Adipocyte (in vitro differentiated cells): ENCODE measurements around the gene GAS5.
"Not testable (repeated sequence)": the region's sequence is repeated elsewhere in the genome, so short reads cannot be mapped to it uniquely, and the experiment has no call there.

Experiments used
- DNase-seq: peaks from one replicate; pipeline ENCODE4 v3.0.0-alpha.2; 2015; ENCODE audit warnings: low read depth
- H3K27me3 ChIP-seq: replicated peaks from 2 replicates; pipeline ENCODE4 v1.7.0; 2013; ENCODE audit warnings: mild to moderate bottlenecking, low read length, moderate library complexity; ENCODE audit not compliant: control insufficient read depth, insufficient read depth
- H3K36me3 ChIP-seq: 2 replicates; pipeline ENCODE4 v1.7.0; 2013; ENCODE audit warnings: low read length, mild to moderate bottlenecking, moderate library complexity; ENCODE audit not compliant: control insufficient read depth, insufficient read depth, severe bottlenecking
- H3K4me1 ChIP-seq: 2 replicates; pipeline ENCODE4 v1.7.0; 2013; ENCODE audit warnings: mild to moderate bottlenecking, low read length, moderate library complexity; ENCODE audit not compliant: control insufficient read depth, insufficient read depth
- H3K4me3 ChIP-seq: 2 replicates; pipeline ENCODE4 v1.7.0; 2013; ENCODE audit warnings: mild to moderate bottlenecking, low read length, moderate library complexity
- H3K9ac ChIP-seq: 2 replicates; pipeline ENCODE4 v1.7.0; 2013; ENCODE audit warnings: mild to moderate bottlenecking, low read length, moderate library complexity
- H3K9me3 ChIP-seq: 2 replicates; pipeline ENCODE4 v1.7.0; 2013; ENCODE audit warnings: mild to moderate bottlenecking, low read length, moderate library complexity; ENCODE audit not compliant: control insufficient read depth

GAS5 gene

GRCh38 chr1:173861731-173862145 lies 6.1 kb downstream of the GAS5 start:
- Histone ChIP-seq H3K9ac (no peak overlapping the region), H3K4me3 (no peak overlapping the region), H3K9me3 (no peaks in the 10 kb centered on the region), H3K4me1 (peaks cover 34% of the 10 kb centered on the region), H3K27me3 (no peaks in the 10 kb centered on the region), H3K36me3 (peaks cover 74% of the 10 kb centered on the region)
- DNase-seq, result no peak

- no peak overlapping the region for H3K9ac ChIP-seq
- no peak overlapping the region for H3K4me3 ChIP-seq
- no peaks in the 10 kb centered on the region for H3K9me3 ChIP-seq
- peaks cover 57% of the 10 kb centered on the region for H3K36me3 ChIP-seq
- peaks cover 19% of the 10 kb centered on the region for H3K4me1 ChIP-seq
- DNase-seq, result no peak
- H3K27me3 ChIP-seq, result no peaks in the 10 kb centered on the region
Measured at GRCh38 chr1:173860065-173860464, 7.7 kb downstream of the GAS5 start.

GRCh38 chr1:173859547-173859946 lies 8.2 kb downstream of the GAS5 start:
- peaks cover 52% of the 10 kb centered on the region for H3K36me3 ChIP-seq
- DNase-seq, H3K9ac ChIP-seq: not testable (repeated sequence)

GRCh38 chr1:173857363-173857917 lies 10.3 kb downstream of the GAS5 start:
- Histone ChIP-seq H3K4me1 (peaks cover 4% of the 10 kb centered on the region), H3K9me3 (no peaks in the 10 kb centered on the region), H3K27me3 (no peaks in the 10 kb centered on the region), H3K4me3 (no peak overlapping the region), H3K36me3 (peaks cover 45% of the 10 kb centered on the region), H3K9ac (no peak overlapping the region)
- DNase-seq, result no peak

More at GRCh38 chr1:173859547-173859946, 8.2 kb downstream of the GAS5 start:
- peaks cover 14% of the 10 kb centered on the region for H3K4me1 ChIP-seq
- H3K9me3 ChIP-seq, H3K27me3 ChIP-seq, H3K4me3 ChIP-seq: not testable (repeated sequence)

- Histone ChIP-seq H3K27me3 (no peaks in the 10 kb centered on the region), H3K9ac (no peak overlapping the region), H3K4me1 (peaks cover 4% of the 10 kb centered on the region), H3K4me3 (no peak overlapping the region), H3K36me3 (peaks cover 44% of the 10 kb centered on the region), H3K9me3 (no peaks in the 10 kb centered on the region)
- no peak for DNase-seq
Measured at GRCh38 chr1:173856903-173857302, 10.9 kb downstream of the GAS5 start.

- Histone ChIP-seq H3K36me3 (peaks cover 52% of the 10 kb centered on the region), H3K4me3 (no peak overlapping the region), H3K9me3 (no peaks in the 10 kb centered on the region), H3K4me1 (peaks cover 4% of the 10 kb centered on the region), H3K9ac (no peak overlapping the region), H3K27me3 (no peaks in the 10 kb centered on the region)
- no peak for DNase-seq
Measured at GRCh38 chr1:173856014-173856413, 11.8 kb downstream of the GAS5 start.

- no peak overlapping the region for H3K4me3 ChIP-seq
- no peak for DNase-seq
- no peaks in the 10 kb centered on the region for H3K9me3 ChIP-seq
- no peak overlapping the region for H3K9ac ChIP-seq
- H3K4me1 ChIP-seq, result peaks cover 4% of the 10 kb centered on the region
- H3K36me3 ChIP-seq, result peaks cover 39% of the 10 kb centered on the region
- no peaks in the 10 kb centered on the region for H3K27me3 ChIP-seq
Measured at GRCh38 chr1:173853074-173853473, 14.7 kb downstream of the GAS5 start.

GRCh38 chr1:173852105-173852504 lies 15.7 kb downstream of the GAS5 start:
- Histone ChIP-seq H3K4me3 (no peak overlapping the region), H3K9ac (no peak overlapping the region), H3K27me3 (no peaks in the 10 kb centered on the region), H3K36me3 (peaks cover 29% of the 10 kb centered on the region), H3K4me1 (peaks cover 4% of the 10 kb centered on the region), H3K9me3 (no peaks in the 10 kb centered on the region)
- DNase-seq, result no peak

- H3K27me3 ChIP-seq, result no peaks in the 10 kb centered on the region
- H3K9ac ChIP-seq, result no peak overlapping the region
- no peak overlapping the region for H3K4me3 ChIP-seq
- no peaks in the 10 kb centered on the region for H3K9me3 ChIP-seq
- H3K36me3 ChIP-seq, result peaks cover 54% of the 10 kb centered on the region
- no peaks in the 10 kb centered on the region for H3K4me1 ChIP-seq
- no peak for DNase-seq
Measured at GRCh38 chr1:173832748-173833147, 35.0 kb downstream of the GAS5 start.

GRCh38 chr1:173827611-173828010 lies 40.2 kb downstream of the GAS5 start:
- Histone ChIP-seq H3K9ac (no peak overlapping the region), H3K4me1 (peaks cover 13% of the 10 kb centered on the region), H3K36me3 (peaks cover 20% of the 10 kb centered on the region), H3K9me3 (no peaks in the 10 kb centered on the region), H3K4me3 (no peak overlapping the region), H3K27me3 (no peaks in the 10 kb centered on the region)
- peak; percentile 27 for DNase-seq

- H3K4me3 ChIP-seq, result peak within 1 kb of the TSS; percentile 96
- peaks cover 13% of the 10 kb centered on the region for H3K4me1 ChIP-seq
- no peaks in the 10 kb centered on the region for H3K9me3 ChIP-seq
- H3K9ac ChIP-seq, result peak within 1 kb of the TSS; percentile 90
- H3K36me3 ChIP-seq, result no peaks in the 10 kb centered on the region
- H3K27me3 ChIP-seq, result no peaks in the 10 kb centered on the region
- DNase-seq, result peak; percentile 98
Measured at GRCh38 chr1:173824315-173825081, 43.3 kb downstream of the GAS5 start, which contains the start of the genes CENPL and DARS2. Gene CENPL, minus strand, starts transcription at chr1:173824883. Its CDS starts 13,584 bp downstream, at chr1:173811299. Gene DARS2, plus strand, starts transcription at chr1:173824673. Its CDS starts 557 bp downstream, at chr1:173825230.
